Glutamatergic neuron (in vitro differentiated cells): ENCODE data around the gene ZNF334. TPM values are rescaled to one million over a fixed set of nuclear protein-coding genes. Genes with fewer than 3 reads are reported as not detected.

ENCODE experiments used
- DNase-seq: peaks from one replicate; pipeline ENCODE4 v3.0.0; 2022
- H3K27ac Mint-ChIP-seq: one replicate; pipeline ENCODE4 v1.8.0; 2020; ENCODE audit warnings: mild to moderate bottlenecking, mixed read lengths, inconsistent platforms; ENCODE audit not compliant: unreplicated experiment
- H3K27me3 Mint-ChIP-seq: one replicate; pipeline ENCODE4 v1.8.0; 2020; ENCODE audit warnings: mild to moderate bottlenecking, moderate library complexity, mixed read lengths, inconsistent platforms; ENCODE audit not compliant: unreplicated experiment
- H3K36me3 Mint-ChIP-seq: one replicate; pipeline ENCODE4 v1.8.0; 2020; ENCODE audit warnings: mild to moderate bottlenecking, mixed read lengths, inconsistent platforms; ENCODE audit not compliant: unreplicated experiment
- H3K4me1 Mint-ChIP-seq: one replicate; pipeline ENCODE4 v1.8.0; 2020; ENCODE audit warnings: mild to moderate bottlenecking, low read depth, mixed read lengths, inconsistent platforms; ENCODE audit not compliant: unreplicated experiment
- H3K4me3 Mint-ChIP-seq: one replicate; pipeline ENCODE4 v1.8.0; 2020; ENCODE audit warnings: mild to moderate bottlenecking, mixed read lengths, inconsistent platforms; ENCODE audit not compliant: unreplicated experiment
- H3K9me3 Mint-ChIP-seq: one replicate; pipeline ENCODE4 v1.8.0; 2020; ENCODE audit warnings: mild to moderate bottlenecking, moderate library complexity, mixed read lengths, inconsistent platforms; ENCODE audit not compliant: unreplicated experiment
- CTCF ChIP-seq: fragments of 200-600 bp; sonication (generic); IDR thresholded peaks from one replicate; pipeline ENCODE4 v1.5.0; 2021; ENCODE audit not compliant: partially characterized antibody, unreplicated experiment
- long read RNA-seq: library from polyadenylated mRNA; unstranded; transcript quantifications from one replicate; pipeline ENCODE4 v2.0.0, GENCODE V29; 2020; ENCODE audit not compliant: unreplicated experiment
- total RNA-seq: library from RNA; stranded (reverse); fragmentation: NEBNext Ultra II Directional; extraction: Animal tissue kit (Norgen Biotek cat#: 25700); gene quantifications from one replicate; pipeline ENCODE4 v1.2.1, GENCODE V29; 2021; ENCODE audit not compliant: unreplicated experiment

Gene ZNF334
- total RNA-seq: 32.9 TPM
- long read RNA-seq, partial matches to known transcripts: 0 of 7 reads
- long read RNA-seq, other reads (novel, unspliced or antisense): 6 of 7 reads

- H3K36me3 Mint-ChIP-seq: peaks cover 16% of the 10 kb centered on the region
- H3K4me1 Mint-ChIP-seq: no peaks in the 10 kb centered on the region
- peak; percentile 86 for DNase-seq
- H3K4me3 Mint-ChIP-seq: peak within 1 kb of the TSS; percentile 92
- H3K27me3 Mint-ChIP-seq: no peaks in the 10 kb centered on the region
- peaks cover 7% of the 10 kb centered on the region for H3K9me3 Mint-ChIP-seq
- H3K27ac Mint-ChIP-seq: peak within 1 kb of the TSS; percentile 89
- TF ChIP-seq CTCF: no peak
Measured at GRCh38 chr20:46512943-46513844, at the start of gene ZNF334. Gene ZNF334, minus strand, starts transcription at chr20:46513559. Its CDS starts 1,457 bp downstream, at chr20:46512102.

- peak; percentile 83 for DNase-seq
- Mint-ChIP-seq H3K27me3 (no peaks in the 10 kb centered on the region), H3K27ac (no peak overlapping the region), H3K9me3 (no peaks in the 10 kb centered on the region), H3K4me1 (peaks cover 10% of the 10 kb centered on the region), H3K4me3 (no peak overlapping the region), H3K36me3 (no peaks in the 10 kb centered on the region)
- peak; percentile 93 for TF ChIP-seq CTCF
Measured at GRCh38 chr20:46562373-46563169, 49.2 kb upstream of the ZNF334 start.

GRCh38 chr20:46562009-46562372 lies 48.6 kb upstream of the ZNF334 start:
- DNase-seq: no peak
- TF ChIP-seq CTCF: no peak
- no peaks in the 10 kb centered on the region for H3K36me3 Mint-ChIP-seq
- H3K27me3 Mint-ChIP-seq: no peaks in the 10 kb centered on the region
- H3K4me1 Mint-ChIP-seq: peaks cover 11% of the 10 kb centered on the region
- no peaks in the 10 kb centered on the region for H3K9me3 Mint-ChIP-seq
- no peak overlapping the region for H3K4me3 Mint-ChIP-seq
- no peak overlapping the region for H3K27ac Mint-ChIP-seq

- Mint-ChIP-seq H3K36me3 (no peaks in the 10 kb centered on the region), H3K27ac (no peak overlapping the region), H3K27me3 (no peaks in the 10 kb centered on the region), H3K4me1 (peaks cover 11% of the 10 kb centered on the region), H3K9me3 (no peaks in the 10 kb centered on the region), H3K4me3 (no peak overlapping the region)
- DNase-seq: no peak
- TF ChIP-seq CTCF: no peak
Measured at GRCh38 chr20:46559685-46560440, 46.5 kb upstream of the ZNF334 start.
